Activated CD4-positive, alpha-beta T cell treated with anti-CD3 and anti-CD28 coated beads, Interleukin-2, amount 10 ng/mL, durations not matched to agents 24 days and 14 days (primary cell): Measurements from ENCODE around the gene PRDM16. TPM values are rescaled to one million over a fixed set of nuclear protein-coding genes. Genes with fewer than 3 reads are reported as not detected.

Experiments
- DNase-seq: peaks from one replicate; pipeline ENCODE4 v3.0.0; 2022
- H3K27ac Mint-ChIP-seq: one replicate; pipeline ENCODE4 v1.8.0; 2022; ENCODE audit warnings: mild to moderate bottlenecking, mixed read lengths
- H3K27me3 Mint-ChIP-seq: one replicate; pipeline ENCODE4 v1.8.0; 2022; ENCODE audit warnings: mixed read lengths
- H3K36me3 Mint-ChIP-seq: one replicate; pipeline ENCODE4 v1.8.0; 2022; ENCODE audit warnings: low read depth, mild to moderate bottlenecking, mixed read lengths
- H3K4me1 Mint-ChIP-seq: one replicate; pipeline ENCODE4 v1.8.0; 2021; ENCODE audit warnings: mixed read lengths
- H3K4me3 Mint-ChIP-seq: one replicate; pipeline ENCODE4 v1.8.0; 2022; ENCODE audit warnings: mild to moderate bottlenecking, moderate library complexity, mixed read lengths
- H3K9me3 Mint-ChIP-seq: one replicate; pipeline ENCODE4 v1.8.0; 2021; ENCODE audit warnings: mixed read lengths
- intact Hi-C: fragments of 100-400 bp; cut with micrococcal nuclease; formaldehyde crosslinking; loops from one replicate; pipeline ENCODE4 v1.15.1; 2023
- total RNA-seq: library from RNA; stranded (reverse); gene quantifications from 2 replicates; pipeline ENCODE4 v1.2.3, GENCODE V29; 2022

Gene PRDM16
- total RNA-seq, 1 donor from 2014 or later = not detected

DNA sequence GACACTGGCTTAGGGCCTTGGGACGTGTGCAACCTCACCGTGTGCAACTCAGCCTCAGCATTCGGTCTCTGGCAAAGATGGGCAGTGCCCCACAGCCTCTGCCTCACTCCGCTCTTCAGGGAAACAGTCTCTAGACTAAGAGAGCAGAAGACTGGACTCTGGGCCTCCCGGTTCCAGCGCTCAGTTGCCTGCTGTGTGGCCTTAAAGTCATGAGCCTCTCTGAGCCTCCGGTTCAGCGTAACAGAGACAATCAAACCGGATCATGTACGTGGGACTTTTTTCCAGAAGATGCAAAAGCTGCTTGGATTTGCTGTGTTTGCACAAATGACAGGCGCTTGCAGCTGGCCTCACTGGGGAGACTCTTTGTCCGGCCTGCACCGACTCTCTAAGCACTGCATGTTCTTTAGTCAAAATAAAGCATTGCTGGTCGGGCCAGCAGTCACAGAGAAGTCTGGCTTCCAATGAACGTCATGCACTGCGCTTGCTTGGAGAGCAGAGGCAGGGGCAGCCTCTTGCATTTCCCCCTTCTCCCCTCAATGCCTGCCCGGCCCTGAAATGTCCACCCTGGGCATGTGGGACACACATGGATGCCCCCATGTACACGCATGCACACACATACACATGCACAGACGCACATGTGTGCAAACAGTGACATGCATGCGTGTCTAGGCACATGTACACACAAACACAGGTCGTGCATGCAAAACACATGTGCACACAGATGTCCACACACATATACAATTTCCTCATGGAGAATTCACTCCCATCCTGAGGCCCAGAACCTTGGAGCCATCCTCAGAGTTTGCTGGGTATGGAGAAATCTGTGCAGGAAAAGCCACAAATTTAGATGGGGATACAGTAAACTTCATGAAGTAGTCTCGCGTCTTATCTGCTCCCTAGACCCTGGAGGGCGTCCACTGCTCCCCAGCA, 152.4 kb downstream of the PRDM16 start:
- no peak for DNase-seq
- no peaks in the 10 kb centered on the region for H3K4me1 Mint-ChIP-seq
- intact Hi-C loops = no loop called here
- no peaks in the 10 kb centered on the region for H3K36me3 Mint-ChIP-seq
- no peaks in the 10 kb centered on the region for H3K9me3 Mint-ChIP-seq
- H3K27ac Mint-ChIP-seq = no peak overlapping the region
- H3K4me3 Mint-ChIP-seq = no peak overlapping the region
- H3K27me3 Mint-ChIP-seq = no peaks in the 10 kb centered on the region

DNA sequence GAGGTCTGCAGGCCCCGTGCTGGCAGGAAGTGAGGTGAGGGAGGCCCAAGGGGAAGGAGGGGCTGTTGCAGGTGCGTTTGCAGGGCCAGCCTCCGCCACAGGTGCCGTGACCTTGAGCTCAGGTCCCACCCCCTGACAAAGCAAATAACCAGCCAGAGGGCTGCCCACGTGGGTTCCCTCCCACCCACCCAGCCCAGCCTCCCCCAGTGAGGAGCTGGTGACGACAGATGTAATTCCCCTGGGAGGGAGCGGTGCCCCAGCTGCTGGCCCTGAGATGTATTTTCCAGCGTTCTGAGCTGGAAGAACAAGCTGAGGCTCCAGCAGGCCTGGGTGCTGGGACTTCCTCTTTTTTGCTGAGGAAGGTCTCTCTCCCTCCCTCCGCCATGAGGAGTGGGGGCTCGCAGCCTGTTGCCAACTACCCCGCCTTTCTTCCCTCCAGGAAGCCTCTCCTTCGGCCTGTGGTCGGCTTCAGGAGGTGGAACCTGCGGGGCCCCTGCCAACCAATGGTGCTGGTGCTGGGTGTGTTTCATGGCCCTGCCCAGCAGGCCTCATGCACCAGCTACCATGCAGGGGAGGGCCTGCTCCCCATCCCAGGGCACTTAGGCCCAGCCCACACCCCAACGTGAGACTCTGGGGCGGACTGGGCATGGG, 153.2 kb downstream of the PRDM16 start:
- Mint-ChIP-seq H3K9me3 (no peaks in the 10 kb centered on the region), H3K4me3 (no peak overlapping the region), H3K36me3 (no peaks in the 10 kb centered on the region), H3K4me1 (no peaks in the 10 kb centered on the region), H3K27ac (no peak overlapping the region), H3K27me3 (no peaks in the 10 kb centered on the region)
- no peak for DNase-seq
- intact Hi-C loops = no loop called here

DNA sequence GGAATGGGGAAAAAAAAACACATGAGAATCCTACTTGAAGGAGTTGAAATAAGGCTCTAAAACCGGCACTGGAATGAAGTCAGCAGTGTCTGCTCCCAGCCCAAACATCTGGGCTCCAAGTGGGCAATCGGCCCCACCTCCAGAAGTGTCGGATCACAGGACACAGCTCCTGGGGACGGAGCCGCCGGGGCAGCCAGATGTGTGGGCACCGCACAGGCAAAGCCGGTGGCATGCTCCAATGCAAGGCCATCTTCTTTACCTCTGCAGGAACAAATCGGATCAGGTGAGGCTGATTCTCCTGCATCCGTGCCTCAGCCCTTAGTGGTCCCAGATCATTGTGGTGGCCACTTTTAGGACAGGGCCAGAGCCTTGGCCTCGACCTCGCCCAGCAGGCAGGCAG, 156.7 kb downstream of the PRDM16 start:
- intact Hi-C loops = no loop called here
- Mint-ChIP-seq H3K4me3 (no peak overlapping the region), H3K36me3 (no peaks in the 10 kb centered on the region), H3K4me1 (no peaks in the 10 kb centered on the region), H3K27me3 (no peaks in the 10 kb centered on the region), H3K27ac (no peak overlapping the region), H3K9me3 (no peaks in the 10 kb centered on the region)
- DNase-seq = no peak

DNA sequence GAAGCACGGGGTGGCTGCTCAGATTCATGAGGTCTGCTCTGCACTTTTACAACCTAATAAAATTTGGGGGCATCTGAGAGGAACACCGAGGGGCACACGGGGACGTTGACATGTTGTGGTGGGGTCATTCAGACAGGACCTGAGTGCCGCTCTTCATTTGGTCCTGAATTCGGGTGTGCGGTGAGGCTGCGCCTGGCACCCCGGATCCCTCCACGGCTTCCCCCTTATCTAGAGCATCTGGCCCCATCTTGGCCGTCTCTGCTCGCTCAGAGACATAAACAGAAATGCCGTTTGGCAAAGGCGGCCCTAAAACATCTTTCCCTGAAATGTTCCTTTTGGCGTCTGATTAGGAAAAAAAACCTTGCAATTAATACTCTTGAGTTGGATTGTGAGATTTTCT, 157.2 kb downstream of the PRDM16 start:
- H3K4me1 Mint-ChIP-seq = no peaks in the 10 kb centered on the region
- intact Hi-C loops = no loop called here
- no peak overlapping the region for H3K27ac Mint-ChIP-seq
- H3K4me3 Mint-ChIP-seq = no peak overlapping the region
- H3K9me3 Mint-ChIP-seq = no peaks in the 10 kb centered on the region
- no peaks in the 10 kb centered on the region for H3K27me3 Mint-ChIP-seq
- no peaks in the 10 kb centered on the region for H3K36me3 Mint-ChIP-seq
- DNase-seq = no peak

DNA sequence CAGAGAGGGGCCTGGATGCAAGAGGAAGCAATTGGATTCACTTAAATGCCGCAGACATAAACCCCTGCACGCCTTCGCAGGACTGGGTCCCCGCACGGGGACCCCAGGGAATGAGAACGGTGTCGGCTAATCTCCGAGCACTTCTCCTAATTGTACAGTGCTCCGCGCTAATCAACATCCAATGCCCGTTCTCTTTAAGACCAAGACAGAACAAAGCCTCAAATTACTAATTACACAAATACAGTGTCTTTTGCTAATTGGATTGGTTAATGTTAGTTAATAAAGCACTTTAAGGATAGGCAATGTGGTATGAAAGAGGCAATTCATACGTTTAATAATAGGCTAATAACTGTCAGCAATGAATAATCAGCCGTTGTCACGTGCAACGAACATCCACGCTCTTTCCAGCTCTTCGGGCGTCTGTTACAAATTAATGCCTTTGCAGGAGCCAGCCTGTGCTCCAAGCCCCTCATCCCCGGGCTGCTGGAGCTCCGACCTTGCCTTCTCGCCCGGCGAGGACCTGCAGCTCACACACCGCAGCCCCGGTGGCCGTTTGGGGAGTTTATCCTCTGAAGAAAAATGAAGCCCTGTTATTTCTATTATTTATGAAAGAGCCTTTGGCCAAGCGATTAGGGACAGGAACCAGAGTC, 157.8 kb downstream of the PRDM16 start:
- Mint-ChIP-seq H3K27me3 (no peaks in the 10 kb centered on the region), H3K4me1 (no peaks in the 10 kb centered on the region), H3K27ac (no peak overlapping the region), H3K9me3 (no peaks in the 10 kb centered on the region), H3K36me3 (no peaks in the 10 kb centered on the region), H3K4me3 (no peak overlapping the region)
- intact Hi-C loops = no loop called here
- DNase-seq = no peak

DNA sequence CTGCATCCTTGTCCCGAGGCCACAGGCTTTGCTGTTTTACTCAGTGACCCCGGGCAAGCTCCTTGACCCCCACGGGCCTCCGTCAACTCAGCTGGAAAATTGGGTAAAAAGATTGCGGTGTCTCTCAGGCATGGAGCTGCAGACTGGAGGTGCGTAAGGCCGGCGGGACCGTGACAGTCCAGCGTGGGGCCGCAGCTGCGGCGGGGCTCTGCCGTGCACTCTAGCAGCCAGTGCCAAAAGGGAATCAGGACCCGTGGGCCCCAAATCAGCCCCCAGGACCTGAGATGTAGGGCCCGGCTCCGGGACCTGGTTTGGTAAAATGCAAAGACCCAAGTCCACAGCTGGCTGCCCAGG, 158.3 kb downstream of the PRDM16 start:
- no peaks in the 10 kb centered on the region for H3K36me3 Mint-ChIP-seq
- intact Hi-C loops = no loop called here
- no peaks in the 10 kb centered on the region for H3K4me1 Mint-ChIP-seq
- H3K4me3 Mint-ChIP-seq = no peak overlapping the region
- no peaks in the 10 kb centered on the region for H3K27me3 Mint-ChIP-seq
- no peaks in the 10 kb centered on the region for H3K9me3 Mint-ChIP-seq
- H3K27ac Mint-ChIP-seq = no peak overlapping the region
- DNase-seq = no peak

DNA sequence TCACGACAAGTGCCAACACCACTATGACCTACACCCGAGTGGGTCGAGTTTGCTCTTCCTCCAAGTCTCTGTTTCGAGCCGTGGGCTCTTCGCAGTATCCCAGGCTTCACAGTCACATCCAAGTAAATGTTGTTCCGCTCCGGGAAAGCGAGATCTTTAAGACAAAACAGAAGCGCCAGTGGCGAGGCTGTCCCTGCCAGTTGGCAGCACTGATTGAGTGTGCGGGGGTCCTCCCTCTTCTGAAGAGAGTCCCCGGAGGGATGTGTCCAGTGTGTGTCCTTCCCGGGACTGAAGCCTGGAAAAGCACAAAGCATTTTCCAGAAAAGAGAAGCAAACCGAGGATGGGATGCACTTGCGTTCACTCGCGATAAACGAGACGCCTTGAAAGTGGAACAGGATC, 158.9 kb downstream of the PRDM16 start:
- no peaks in the 10 kb centered on the region for H3K4me1 Mint-ChIP-seq
- no peaks in the 10 kb centered on the region for H3K36me3 Mint-ChIP-seq
- H3K9me3 Mint-ChIP-seq = no peaks in the 10 kb centered on the region

DNA sequence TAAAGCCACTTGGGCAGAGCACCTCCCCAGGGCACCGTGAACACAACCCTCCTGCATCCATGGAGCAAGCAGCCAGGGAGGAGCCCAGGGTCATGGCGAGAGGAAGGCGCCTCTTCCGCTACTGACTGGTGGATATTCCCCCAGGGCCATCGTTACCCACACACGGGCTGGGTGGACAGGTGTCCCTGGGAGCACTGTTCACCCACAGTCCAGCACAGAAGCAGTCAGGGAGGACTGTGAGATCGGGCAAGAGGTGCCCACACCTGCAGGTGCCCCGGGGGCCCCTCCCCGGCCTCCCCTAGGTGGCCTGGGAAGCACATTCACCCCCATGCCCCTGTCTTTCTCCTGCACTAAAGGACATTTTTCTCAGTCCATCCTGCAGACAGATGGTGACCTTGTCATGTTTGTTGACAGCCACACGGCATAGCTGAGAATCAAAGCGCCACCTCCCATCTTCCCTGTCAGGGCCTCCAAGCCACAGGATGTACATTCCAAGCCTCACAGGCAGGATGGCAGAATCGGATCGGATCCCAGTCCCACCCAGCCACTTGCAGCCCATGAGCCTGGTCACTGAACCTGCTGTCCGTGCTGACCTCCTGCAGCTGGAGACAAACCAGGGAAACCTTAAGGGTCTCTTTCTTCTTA, 160.2 kb downstream of the PRDM16 start:
- no peaks in the 10 kb centered on the region for H3K4me1 Mint-ChIP-seq
- H3K36me3 Mint-ChIP-seq = no peaks in the 10 kb centered on the region
- no peak overlapping the region for H3K4me3 Mint-ChIP-seq
- intact Hi-C loops = no loop called here
- no peaks in the 10 kb centered on the region for H3K27me3 Mint-ChIP-seq
- H3K9me3 Mint-ChIP-seq = no peaks in the 10 kb centered on the region
- DNase-seq = no peak
- H3K27ac Mint-ChIP-seq = no peak overlapping the region

More for the DNA sequence above, 158.9 kb downstream of the PRDM16 start:
- intact Hi-C loops = no loop called here
- no peak for DNase-seq
- Mint-ChIP-seq H3K4me3 (no peak overlapping the region), H3K27ac (no peak overlapping the region), H3K27me3 (no peaks in the 10 kb centered on the region)

DNA sequence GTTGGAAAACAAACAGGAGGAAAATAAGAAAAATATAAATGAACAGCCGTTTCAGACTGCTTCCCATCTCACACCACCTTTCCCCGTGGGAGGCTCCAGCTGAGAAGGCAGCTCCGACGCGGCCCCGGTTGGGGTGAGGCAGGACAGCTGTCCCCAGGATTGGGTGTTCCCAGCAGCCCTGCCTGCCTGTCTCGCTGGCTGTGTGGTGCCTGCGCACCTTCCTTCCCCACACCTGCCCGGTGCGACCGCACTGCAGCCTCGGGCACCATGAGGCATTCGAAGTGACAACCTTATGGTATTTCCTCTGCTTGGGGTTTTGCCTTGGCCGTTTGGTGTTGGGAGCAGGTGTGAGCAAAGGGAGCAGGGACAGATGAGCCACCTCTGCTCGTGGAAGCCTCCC, 161.6 kb downstream of the PRDM16 start:
- H3K27ac Mint-ChIP-seq = no peak overlapping the region

DNA sequence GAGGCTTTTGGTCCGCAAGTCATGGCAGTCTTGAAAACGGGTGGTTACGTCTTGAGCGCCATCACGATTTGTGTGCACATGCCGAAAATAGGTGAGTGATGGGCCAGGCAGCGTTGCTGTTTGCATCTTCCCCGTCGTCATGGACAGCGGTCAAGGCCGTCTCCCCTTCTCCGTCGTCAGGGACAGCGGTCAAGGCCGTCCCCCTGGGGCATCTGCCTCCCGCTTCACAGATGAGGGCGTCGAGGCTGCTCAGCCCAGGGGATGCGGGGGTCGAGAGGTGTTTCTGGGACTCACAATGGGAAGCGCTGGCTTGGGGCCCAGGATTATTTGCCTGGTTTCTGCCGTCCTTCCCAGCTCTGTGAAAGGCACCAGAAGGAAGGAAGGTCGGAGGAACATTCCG, 162.2 kb downstream of the PRDM16 start:
- no peak for DNase-seq
- intact Hi-C loops = no loop called here
- H3K4me1 Mint-ChIP-seq = no peaks in the 10 kb centered on the region
- no peak overlapping the region for H3K4me3 Mint-ChIP-seq
- H3K36me3 Mint-ChIP-seq = no peaks in the 10 kb centered on the region
- H3K27ac Mint-ChIP-seq = no peak overlapping the region
- no peaks in the 10 kb centered on the region for H3K27me3 Mint-ChIP-seq
- no peaks in the 10 kb centered on the region for H3K9me3 Mint-ChIP-seq

More for the DNA sequence above, 161.6 kb downstream of the PRDM16 start:
- H3K36me3 Mint-ChIP-seq = no peaks in the 10 kb centered on the region
- no peaks in the 10 kb centered on the region for H3K9me3 Mint-ChIP-seq
- DNase-seq = no peak
- no peaks in the 10 kb centered on the region for H3K27me3 Mint-ChIP-seq
- H3K4me3 Mint-ChIP-seq = no peak overlapping the region
- intact Hi-C loops = no loop called here
- no peaks in the 10 kb centered on the region for H3K4me1 Mint-ChIP-seq

DNA sequence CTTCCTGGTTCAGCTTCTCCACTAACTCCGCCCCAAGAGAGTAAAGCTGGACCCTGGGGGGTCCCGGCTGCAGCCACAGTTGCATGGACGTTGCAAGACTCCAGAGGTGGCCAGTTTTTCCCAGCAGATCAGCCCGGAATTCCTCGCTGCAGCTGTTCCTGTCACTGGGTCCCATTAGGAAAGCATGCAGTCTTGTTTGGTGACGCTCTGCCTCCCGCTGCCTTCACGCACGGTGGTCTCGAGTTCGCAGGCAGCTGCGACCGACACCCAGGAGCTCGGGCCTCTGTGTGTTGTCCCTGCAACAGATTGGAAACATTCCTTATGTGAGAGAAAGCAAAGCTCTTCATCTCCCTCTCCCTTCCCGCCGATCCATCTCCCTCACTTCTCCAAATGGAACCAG, 162.8 kb downstream of the PRDM16 start:
- H3K4me3 Mint-ChIP-seq = no peak overlapping the region
- H3K9me3 Mint-ChIP-seq = no peaks in the 10 kb centered on the region
- no peaks in the 10 kb centered on the region for H3K27me3 Mint-ChIP-seq
- DNase-seq = no peak
- H3K27ac Mint-ChIP-seq = no peak overlapping the region
- no peaks in the 10 kb centered on the region for H3K4me1 Mint-ChIP-seq
- intact Hi-C loops = no loop called here
- H3K36me3 Mint-ChIP-seq = no peaks in the 10 kb centered on the region

DNA sequence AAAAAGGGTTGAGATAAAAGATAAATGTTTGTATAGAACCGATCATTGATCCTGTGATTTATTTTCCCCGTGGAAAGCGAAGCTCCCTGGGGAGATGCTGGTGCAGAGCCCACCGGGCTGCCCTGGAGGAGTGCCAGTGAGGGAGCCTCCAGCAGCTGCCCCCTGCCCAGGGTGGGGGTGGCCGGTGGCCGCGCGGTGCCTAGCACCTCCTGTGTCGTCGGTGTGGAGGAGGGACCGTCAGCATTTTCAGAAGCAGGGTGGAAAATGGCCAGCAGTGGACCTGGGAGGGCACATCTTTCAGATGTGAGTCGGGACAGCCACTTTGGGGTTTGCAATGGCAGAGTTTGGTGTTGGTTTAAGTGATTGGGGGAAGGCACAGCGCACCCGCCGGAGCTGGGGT, 164.0 kb downstream of the PRDM16 start:
- Mint-ChIP-seq H3K9me3 (no peaks in the 10 kb centered on the region), H3K27me3 (no peaks in the 10 kb centered on the region), H3K36me3 (no peaks in the 10 kb centered on the region), H3K4me3 (no peak overlapping the region), H3K27ac (no peak overlapping the region), H3K4me1 (no peaks in the 10 kb centered on the region)
- intact Hi-C loops = no loop called here
- DNase-seq = no peak

DNA sequence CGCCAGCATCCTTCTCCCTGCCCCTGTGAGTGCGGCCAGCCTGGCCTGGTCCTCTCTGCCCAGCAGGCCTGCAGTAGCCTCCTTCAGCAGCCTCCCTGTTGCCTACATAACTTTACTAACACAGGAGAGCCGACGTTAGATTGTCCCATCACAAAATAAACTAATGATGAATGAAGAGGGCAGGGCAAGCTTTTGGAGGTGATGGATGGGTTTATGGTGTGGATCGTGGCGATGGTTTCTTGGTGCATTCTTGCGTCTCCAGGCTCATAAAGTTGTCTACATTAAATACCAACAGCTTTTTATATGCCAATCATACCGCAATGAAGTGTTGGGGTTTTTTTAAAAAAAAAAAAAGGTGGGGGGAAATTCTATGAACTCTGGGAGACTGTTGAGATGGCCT, 164.5 kb downstream of the PRDM16 start:
- H3K27me3 Mint-ChIP-seq = no peaks in the 10 kb centered on the region
- H3K9me3 Mint-ChIP-seq = no peaks in the 10 kb centered on the region
- H3K36me3 Mint-ChIP-seq = no peaks in the 10 kb centered on the region
- H3K4me3 Mint-ChIP-seq = no peak overlapping the region
- H3K4me1 Mint-ChIP-seq = no peaks in the 10 kb centered on the region
- no peak overlapping the region for H3K27ac Mint-ChIP-seq
- intact Hi-C loops = no loop called here
- DNase-seq = no peak

DNA sequence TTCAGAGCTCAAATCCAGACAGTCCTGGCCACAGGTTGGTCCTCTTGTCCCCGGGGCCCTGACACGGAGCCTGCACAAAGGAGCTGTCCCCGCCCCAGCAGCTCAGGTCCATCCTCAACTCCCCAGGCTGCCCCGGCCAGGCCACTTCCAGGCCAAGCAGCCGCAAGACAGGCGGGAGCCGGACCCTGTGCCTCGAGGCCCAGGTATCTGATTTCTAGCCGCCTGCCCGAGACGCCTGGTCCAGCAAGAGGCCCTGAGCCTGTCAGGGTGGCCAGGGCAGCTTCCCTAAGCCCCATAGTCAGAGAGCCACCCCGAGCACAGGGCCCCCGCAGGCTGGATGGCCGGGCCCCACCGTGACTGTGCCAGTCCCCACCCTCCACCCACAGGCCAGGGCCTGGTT, 165.3 kb downstream of the PRDM16 start:
- intact Hi-C loops = no loop called here
- no peak overlapping the region for H3K4me3 Mint-ChIP-seq
- no peaks in the 10 kb centered on the region for H3K27me3 Mint-ChIP-seq
- no peaks in the 10 kb centered on the region for H3K36me3 Mint-ChIP-seq
- H3K9me3 Mint-ChIP-seq = no peaks in the 10 kb centered on the region
- H3K4me1 Mint-ChIP-seq = no peaks in the 10 kb centered on the region
- no peak for DNase-seq
- no peak overlapping the region for H3K27ac Mint-ChIP-seq
